Medulla oblongata (tissue), 1 donor: ENCODE results near the gene MAPK7.

Experiments used
- DNase-seq: peaks from one replicate; pipeline ENCODE4 v3.0.0-alpha.2; 2015; ENCODE audit errors: extremely low spot score

The MAPK7 gene

DNA sequence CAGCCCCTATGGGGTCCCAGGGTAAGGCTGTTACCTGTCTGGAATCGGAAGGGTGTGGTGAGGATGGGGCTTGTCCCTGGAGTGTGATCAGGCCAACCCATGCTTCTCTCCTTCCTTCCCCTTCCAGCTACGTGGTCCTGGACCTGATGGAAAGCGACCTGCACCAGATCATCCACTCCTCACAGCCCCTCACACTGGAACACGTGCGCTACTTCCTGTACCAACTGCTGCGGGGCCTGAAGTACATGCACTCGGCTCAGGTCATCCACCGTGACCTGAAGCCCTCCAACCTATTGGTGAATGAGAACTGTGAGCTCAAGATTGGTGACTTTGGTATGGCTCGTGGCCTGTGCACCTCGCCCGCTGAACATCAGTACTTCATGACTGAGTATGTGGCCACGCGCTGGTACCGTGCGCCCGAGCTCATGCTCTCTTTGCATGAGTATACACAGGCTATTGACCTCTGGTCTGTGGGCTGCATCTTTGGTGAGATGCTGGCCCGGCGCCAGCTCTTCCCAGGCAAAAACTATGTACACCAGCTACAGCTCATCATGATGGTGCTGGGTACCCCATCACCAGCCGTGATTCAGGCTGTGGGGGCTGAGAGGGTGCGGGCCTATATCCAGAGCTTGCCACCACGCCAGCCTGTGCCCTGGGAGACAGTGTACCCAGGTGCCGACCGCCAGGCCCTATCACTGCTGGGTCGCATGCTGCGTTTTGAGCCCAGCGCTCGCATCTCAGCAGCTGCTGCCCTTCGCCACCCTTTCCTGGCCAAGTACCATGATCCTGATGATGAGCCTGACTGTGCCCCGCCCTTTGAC lies 2.4 kb downstream of the MAPK7 start:
- DNase-seq = no peak

DNA sequence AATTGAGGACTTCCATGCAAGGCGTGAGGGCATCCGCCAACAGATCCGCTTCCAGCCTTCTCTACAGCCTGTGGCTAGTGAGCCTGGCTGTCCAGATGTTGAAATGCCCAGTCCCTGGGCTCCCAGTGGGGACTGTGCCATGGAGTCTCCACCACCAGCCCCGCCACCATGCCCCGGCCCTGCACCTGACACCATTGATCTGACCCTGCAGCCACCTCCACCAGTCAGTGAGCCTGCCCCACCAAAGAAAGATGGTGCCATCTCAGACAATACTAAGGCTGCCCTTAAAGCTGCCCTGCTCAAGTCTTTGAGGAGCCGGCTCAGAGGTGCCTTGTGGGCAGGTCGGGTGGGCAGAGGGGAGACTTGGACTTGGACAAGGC lies 3.1 kb downstream of the MAPK7 start:
- DNase-seq = no peak

DNA sequence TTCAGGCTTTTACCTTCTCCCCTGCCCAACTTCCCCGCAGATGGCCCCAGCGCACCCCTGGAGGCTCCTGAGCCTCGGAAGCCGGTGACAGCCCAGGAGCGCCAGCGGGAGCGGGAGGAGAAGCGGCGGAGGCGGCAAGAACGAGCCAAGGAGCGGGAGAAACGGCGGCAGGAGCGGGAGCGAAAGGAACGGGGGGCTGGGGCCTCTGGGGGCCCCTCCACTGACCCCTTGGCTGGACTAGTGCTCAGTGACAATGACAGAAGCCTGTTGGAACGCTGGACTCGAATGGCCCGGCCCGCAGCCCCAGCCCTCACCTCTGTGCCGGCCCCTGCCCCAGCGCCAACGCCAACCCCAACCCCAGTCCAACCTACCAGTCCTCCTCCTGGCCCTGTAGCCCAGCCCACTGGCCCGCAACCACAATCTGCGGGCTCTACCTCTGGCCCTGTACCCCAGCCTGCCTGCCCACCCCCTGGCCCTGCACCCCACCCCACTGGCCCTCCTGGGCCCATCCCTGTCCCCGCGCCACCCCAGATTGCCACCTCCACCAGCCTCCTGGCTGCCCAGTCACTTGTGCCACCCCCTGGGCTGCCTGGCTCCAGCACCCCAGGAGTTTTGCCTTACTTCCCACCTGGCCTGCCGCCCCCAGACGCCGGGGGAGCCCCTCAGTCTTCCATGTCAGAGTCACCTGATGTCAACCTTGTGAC lies 3.6 kb downstream of the MAPK7 start:
- DNase-seq = no peak

DNA sequence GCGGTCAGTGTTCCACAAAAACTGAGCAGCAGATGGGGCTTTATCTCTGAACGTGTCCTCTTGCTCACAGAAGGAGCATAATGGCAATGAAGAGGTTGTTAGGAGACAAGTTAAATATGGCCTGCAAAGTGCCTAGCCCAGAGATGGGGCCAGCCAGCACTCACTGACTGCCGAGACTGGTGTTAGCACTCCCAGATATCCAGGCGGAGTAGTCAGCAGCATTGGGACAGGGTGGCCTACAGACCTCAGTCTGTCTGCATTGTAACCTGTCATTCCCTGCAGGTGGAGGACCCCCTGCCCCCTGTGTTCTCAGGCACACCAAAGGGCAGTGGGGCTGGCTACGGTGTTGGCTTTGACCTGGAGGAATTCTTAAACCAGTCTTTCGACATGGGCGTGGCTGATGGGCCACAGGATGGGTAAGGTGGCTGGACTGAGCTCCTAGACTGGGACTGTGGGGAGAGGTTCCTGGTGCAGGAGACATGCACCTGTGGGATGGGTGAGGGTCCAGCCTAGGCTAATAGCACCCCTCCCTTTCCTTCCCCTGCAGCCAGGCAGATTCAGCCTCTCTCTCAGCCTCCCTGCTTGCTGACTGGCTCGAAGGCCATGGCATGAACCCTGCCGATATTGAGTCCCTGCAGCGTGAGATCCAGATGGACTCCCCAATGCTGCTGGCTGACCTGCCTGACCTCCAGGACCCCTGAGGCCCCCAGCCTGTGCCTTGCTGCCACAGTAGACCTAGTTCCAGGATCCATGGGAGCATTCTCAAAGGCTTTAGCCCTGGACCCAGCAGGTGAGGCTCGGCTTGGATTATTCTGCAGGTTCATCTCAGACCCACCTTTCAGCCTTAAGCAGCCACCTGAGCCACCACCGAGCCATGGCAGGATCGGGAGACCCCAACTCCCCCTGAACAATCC lies 4.5 kb downstream of the MAPK7 start:
- no peak for DNase-seq

DNA sequence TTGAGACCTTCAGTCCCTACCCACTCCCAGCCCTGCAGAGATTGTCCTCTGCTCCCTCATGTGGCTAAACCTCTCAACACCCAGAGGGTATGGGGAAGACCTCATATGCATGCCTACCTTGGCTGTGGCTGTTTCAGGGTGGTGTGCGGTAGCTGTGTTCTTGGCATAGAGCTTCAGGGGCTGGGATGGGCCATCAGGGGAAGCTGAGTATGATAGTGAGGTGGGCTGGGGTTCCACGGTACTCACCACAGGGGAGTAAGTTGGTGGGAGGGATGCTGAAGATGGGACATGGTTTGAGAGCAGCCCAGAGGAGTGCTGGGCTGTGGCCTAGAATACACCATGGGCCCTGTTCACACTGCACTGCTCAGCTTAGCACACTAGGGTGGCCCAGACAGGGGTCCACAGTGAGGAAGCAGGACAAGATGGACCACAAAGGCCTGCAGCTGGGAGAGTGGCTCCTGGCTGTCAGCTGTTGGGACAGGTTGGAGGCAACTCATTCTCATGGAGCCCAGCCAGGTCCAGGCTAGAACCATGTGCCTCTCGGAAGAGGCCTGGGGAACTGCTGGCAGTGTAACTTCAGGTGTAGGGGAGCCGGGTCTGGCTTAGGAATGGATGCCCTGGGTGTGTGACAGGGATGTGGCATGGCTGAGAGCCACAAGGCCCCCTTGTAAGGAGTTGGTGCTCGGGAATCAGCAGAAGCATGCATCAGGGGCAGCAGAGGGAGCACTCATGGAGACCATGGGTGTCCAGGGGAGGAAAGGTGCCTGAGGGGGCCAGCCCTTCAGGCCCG lies 5.6 kb downstream of the MAPK7 start:
- no peak for DNase-seq

DNA sequence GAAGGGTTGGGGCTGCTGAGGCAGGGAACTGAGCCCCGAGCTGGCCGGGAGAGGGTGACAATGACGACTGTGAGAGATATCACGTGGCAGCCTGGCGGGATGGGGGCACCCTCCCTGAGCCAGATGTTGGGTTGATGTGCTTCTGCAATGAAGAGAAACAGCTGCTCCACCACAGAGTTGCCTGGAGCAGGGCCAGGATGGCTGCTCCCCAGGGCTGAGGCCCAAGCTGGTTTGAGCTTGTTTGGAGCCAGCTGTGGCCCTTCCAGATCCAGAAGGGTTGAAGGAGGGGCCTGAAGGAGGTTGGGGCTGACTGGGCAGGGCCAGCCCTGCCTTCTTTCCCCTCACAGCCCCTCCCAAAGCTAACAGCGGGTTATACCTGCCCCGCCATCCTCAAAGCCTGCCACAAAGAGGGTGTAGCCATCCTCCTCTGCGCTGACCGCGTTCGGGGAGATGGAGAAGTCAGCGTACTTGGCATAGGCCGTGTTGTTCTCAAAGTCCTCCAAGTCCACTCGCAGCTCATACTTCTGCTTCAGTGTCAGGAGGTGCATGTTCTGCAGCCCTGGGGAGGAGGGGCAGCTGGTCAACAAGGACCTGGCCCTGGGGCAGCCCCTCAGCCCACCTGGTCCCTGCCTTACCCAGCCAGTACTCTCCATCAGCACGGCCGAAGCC lies 6.6 kb downstream of the MAPK7 start:
- peak; percentile 89 for DNase-seq

DNA sequence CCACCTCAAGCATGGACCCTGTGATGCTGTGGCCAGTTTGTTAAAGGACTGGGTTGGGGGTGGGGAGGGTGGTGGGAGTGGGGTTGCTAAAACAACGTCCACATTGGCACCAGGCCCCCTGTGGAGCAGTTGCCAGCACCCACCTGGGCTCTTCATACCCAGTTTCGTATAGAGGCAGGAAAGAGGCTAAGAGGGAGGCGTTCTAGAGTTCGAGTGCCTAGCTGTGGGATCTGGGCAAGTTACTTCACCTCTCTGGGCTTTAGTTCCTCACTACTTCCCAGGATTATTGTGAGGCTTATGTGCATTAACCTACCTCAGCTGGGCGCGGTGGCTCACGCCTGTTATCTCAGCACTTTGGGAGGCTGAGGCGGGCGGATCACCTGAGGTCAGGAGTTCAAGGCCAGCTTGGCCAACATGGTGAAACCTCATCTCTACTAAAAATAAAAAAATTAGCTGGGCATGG lies 7.3 kb downstream of the MAPK7 start:
- no peak for DNase-seq

DNA sequence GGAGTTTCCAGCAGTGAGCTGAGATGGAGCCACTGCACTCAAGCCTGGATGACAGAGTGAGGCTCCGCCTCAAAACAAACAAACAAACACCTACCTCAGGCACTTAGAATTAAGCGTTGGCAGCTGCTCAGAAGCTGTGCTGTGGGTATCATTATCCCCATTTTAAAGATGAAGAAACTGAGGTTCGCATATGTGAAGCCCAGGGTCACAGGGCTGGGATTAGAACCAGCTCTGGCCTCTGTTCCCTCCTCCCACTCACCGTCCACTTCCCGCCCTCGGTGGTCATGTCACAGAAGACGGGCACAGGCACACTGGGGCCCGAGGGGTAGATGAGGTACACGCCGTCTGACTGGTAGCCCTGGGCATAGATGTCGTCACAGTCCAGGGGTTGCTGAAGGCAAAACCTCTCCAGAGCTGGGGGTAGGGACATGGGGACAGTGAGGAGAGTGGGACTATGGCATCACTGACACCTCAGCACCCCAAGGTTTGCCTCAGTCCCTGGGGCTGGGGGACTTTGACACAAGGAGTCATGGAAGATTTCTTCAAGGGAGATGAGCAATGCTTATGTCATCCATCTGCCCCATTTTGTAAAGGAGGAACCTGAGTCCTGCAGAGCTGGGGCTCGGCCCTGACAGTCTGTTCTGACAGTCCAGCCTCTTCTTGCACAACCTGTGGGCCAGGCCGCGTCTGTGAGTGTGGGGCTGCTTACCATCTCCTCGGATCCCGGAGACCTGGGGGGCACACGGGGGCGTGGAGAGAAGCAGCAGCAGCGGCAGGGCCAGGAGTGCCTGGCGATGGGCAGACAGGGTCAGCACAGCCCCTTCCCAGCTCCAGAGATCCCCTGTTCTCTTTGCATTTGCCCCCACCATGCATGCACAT lies 8.0 kb downstream of the MAPK7 start:
- DNase-seq = no peak

DNA sequence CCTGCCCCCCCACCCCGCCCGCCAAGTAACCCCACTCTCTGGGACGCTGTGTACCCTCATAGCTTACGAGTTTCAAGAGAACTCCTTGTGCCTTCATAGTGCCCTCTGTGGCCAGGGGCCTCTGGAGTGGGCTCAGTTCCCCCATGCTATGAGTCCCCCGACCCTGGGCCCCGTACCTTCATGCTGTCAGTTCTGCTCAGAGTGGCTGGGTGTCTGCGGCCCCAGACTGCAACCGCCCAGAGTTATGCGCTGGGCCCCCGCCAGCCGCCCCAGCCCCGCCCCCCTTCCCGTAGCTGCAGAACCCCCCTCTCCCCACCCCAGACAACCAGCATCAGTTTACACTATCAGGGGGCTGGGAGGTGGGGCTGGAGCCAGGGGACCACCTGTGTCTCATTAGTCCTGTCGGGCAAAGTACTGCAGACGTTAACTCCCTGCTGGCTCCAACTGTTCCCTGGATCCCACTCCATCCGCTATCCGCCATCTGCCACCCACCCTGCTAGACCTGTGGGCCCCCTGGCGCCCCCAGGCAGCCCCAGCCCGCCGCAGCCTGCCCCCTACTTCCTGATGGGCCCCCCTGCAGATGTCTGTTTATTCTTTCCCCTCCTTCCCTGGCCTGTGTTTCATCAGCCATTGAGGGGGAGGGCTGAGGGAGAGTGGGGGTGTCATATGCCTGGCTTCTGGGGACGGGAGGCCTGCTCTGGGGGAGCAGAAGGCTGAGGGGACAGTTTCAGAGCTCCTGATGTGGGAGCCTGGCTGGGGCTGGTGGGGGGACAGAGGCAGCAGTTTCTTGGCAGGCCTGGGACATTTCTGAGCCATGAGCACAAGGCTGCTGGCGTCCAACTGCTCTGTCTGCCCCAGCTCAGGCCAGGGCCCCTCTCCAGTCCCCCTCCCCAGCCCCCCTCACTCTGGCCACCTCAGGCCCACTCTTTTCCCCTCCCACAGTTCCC lies 8.9 kb downstream of the MAPK7 start, which contains the start of gene MFAP4:
Gene MFAP4 (minus strand): TSS at position 217 of the 947 bp plus-strand sequence. CDS start 35 bp downstream, at position 182.
- peak; percentile 67 for DNase-seq

DNA sequence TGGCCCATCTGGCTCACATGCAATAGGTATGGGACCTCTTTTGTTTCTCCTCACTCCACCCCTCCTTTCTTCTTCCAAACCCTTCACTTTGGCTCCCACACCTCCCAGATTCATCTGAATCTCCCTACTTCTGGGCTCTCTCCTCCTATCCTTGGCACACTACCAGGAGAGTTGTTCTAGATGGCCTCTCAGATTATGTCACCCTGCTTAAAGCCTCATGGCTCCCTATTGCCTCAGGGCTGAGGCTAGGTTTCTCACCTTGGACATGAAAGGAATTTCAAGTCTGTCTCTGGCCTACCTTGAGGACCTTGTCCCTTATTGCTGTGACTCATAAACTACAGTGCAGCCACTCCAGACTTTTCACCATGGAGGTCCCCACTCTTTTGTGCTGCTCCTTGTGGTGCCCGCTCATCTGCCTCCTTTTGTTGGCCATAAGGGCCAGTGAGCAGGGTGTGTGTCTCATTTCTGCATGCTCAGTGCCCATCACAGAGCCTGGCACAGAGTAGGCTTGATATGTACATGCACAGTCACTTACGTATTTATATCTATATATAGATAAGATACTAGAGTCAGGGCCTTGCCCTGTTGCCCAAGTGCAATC lies 9.7 kb downstream of the MAPK7 start:
- DNase-seq = no peak

DNA sequence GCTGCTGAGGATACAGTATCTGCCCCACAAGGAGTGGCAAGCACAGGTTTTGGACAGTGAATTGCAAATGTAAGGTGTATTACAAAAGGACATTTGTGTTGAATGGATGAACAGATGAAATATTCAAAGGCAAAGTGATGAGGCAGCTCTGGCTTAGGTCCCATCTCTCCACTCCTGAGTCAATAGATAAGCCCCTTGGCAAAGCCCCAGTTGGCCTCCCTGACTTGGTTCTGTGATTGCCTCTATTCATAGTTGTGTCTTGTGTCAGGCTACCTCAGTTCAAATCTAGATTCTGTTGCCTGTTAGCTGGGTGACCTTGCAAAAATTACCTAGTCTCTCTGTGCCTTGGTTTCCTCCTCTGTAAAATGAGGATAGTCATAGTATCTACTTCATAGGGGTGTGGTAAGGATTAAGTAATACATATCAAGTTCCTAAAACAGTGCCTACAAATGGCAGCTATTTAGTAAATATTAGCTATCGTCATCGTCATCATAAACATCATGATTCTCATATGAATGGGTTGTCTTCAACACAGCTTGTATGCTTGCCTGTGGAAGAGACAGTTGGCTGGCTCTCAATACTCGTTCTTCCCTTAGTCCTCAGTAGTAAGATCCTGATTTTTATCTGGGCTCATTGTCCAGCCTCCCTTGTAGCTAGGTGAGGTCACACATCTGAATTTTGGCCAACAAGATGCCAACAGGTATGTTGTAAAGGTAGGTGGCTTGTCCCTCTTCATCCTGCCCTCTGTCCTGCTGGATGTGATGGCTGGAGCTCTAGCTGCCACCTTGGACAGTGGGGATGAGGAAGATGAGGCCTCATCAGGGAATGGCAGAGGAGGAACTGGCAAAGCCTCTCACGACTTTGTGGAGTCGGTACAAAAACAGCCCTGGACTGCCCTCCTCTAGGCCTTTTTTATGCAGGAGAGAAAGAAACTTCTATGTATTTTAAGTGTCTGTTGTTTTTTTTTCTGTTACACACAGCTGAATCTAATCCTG lies 10.8 kb downstream of the MAPK7 start:
- no peak for DNase-seq

DNA sequence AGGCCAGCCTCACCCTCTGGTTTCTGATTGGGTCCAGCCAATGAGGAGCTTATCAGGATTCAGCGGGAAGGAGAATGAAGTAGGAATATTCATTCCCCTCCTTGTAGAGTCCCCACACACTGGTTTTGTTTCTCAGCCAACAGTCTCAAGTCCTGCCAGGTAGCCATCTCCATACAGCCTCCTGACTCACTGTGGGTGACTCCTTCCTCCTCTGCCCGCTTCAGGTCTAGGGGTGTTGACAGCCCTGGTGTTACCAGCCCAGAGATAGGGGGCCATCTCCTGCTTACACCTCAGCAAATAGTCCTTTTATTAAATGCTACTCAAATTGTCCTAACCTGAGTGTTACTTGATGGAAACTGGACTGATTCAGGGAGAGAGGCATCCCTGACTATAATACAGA lies 12.7 kb downstream of the MAPK7 start:
- no peak for DNase-seq

DNA sequence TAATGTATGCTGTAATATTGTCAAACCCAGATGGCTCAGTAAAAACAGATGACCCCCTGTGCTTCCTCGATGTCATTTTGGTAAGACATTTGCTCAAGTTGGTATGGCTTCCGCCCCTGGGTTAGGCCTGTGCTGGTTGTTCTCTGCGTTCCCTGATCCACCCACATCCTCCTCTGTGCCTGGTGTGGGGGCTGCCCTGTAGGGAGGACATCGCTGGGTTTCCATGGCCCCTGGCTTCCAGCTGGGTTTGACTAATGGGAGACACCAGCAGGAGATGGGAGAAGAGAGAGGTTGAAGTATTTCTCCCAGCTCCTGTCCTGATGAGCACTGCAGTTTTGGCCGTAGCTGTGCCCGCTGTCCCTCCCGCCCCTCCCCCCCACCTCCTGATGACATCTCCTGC lies 13.1 kb downstream of the MAPK7 start:
- no peak for DNase-seq

DNA sequence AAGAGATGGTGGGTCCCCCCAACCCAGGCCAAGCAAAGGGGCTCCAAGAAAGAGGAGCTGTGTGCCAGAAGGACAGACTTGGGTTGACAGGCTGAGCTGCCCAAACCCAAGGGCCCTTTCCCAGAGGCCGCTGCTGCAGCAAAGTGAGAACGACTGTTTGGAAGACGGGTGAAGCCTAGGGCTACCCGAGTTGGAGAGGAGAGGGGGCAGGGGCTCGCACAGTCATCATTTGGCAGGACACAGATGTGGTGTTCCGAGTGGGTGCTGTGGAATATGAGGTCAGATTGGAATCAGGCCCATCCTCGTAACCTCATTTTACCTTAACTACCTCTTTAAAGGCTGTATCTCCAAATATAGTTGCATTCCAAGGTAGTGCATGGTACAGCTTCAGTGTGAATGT lies 14.0 kb downstream of the MAPK7 start:
- DNase-seq = no peak

DNA sequence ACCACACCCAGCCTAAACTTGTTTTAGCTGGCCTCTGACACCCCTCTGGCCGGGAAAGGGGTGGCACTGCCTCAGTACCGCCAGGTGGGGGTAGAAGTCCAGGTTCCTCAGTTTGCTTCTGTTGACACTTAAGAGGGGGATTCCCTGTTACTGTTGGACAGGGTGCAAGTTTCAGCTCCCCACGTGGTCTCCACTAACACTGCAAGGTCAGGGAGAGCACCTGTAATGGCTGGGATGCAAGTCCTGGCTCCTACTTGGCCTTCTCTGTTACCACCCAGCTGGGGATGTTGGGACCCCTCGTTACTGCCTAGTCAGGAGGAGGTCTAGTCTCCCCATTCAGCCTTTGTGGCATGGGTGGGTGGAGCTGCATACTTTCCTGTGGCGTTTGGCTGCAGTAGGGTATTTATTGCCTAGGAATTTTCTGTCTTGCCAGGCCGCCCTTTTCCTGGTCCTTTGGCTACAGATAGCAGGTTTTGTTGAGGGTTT lies 19.3 kb downstream of the MAPK7 start:
- DNase-seq = no peak

DNA sequence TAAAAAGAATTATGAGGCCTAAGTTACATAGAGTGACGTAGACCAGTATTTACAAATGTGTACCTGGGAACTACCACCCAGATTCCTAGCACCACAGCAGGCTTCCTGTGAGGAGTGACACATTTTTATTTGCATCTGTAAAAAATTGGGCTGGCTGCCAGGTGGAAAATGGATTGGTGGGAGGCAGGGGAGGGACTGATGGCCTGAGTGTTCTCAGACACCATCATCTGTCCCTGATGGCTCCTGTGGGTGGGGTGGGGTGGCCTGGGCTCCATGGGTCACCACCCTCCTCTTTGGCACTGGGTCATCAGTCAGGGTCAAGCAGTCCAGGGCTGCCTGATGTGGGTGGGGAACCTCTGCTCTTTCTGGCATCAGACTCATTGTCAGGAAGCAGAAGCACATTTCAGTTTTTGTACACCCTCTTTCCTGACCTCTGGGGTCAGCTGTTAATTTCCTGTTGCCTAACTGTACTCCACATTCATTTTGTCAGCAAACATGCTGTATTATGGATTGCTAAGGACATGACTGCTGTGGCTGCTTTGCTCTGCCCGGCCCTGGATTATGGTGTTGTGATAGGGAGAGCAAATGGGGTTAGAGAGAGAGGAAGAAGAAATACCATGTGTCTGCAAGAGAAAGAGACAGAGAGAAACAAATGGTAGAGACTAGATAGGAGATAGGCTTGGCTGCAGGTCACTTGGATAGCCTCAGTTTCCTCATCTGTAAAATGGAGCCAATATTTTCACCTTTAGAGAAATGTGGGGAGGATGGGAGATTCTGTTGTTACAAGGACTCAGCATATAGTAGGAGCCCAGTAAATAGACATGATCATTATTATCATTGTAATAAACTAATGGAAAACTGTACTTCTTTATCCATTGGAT lies 20.2 kb downstream of the MAPK7 start:
- no peak for DNase-seq
